8988T (cell line): ENCODE results near the gene PPP2R5C.

ENCODE experiments used
- DNase-seq: peaks from one replicate; pipeline ENCODE4 v3.0.0; 2011

PPP2R5C gene

GRCh38 chr14:101819251-101819990 lies 57.9 kb downstream of the PPP2R5C start:
- DNase-seq, result no peak

- no peak for DNase-seq
These were observed 58.8 kb downstream of the PPP2R5C start for GRCh38 chr14:101820283-101820798.

DNA sequence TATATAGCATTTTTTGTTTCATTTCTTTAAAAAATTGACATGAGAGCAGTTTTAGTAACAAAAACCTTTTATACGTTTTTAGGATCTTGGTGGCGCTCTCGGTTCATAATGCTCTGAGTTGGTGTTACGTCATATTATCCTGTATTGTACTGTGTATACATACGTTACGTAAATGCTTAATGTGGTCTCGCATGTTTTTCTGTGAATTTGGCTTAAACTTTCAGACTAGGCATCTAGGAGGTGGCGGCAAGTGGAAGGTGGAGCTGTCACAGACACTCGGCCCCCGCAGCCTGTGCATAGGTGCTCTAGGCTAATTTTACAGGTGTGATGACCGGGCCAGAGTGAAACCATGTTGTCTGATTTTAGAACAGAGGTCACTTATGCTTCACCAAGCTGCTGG lies 60.0 kb downstream of the PPP2R5C start:
- no peak for DNase-seq

DNA sequence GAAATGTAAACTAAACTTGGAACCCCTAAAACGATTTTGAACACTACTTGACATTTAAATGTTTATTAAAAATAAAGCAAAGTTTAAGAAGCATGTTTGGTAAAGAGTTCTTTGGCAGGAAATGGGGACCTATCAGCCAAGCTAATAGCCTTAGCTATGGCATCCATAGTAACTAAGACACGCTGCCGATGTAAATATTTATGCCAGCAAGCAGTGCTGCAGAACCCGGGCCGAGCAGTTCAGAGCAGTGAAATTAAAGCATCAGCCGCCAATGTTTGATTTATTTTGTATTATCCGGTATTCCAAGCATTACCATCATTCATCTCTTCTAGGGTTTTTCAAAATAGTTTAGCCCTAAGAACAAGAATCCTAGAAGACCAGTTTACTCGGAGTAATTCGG lies 61.6 kb downstream of the PPP2R5C start:
- DNase-seq, result no peak

DNA sequence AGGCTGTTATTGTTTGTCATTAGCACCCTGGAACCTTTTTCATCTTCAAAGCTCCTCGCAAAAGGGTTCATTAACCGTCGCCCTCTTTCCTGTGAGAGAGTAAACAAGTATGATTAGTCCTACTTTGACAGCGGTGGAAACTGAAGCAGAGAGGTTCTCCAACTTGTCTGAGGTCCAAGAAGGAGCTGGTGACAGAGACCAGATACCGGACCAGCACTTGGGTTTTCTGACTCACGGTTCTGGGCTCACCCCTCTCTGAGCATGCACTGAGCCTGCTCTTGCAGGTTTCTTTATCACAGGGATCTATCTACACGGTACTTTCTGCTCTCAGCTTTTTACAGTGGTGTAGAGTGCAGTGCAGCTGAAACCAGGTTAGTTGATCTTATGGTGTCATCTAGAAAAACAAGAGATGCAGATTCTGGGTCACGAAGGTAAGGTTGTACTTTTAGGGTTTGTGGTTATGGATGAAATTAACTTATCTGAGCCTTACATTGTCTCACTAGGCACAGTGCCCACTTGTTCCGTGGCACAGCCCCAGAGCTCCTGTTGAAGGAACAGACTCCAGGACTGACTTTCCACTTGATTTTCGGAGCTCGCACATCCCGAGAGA lies 62.1 kb downstream of the PPP2R5C start:
- DNase-seq, result no peak

GRCh38 chr14:101824339-101824727 lies 62.8 kb downstream of the PPP2R5C start:
- DNase-seq, result no peak

- DNase-seq, result no peak
These were observed 64.3 kb downstream of the PPP2R5C start for GRCh38 chr14:101825797-101826196.

DNA sequence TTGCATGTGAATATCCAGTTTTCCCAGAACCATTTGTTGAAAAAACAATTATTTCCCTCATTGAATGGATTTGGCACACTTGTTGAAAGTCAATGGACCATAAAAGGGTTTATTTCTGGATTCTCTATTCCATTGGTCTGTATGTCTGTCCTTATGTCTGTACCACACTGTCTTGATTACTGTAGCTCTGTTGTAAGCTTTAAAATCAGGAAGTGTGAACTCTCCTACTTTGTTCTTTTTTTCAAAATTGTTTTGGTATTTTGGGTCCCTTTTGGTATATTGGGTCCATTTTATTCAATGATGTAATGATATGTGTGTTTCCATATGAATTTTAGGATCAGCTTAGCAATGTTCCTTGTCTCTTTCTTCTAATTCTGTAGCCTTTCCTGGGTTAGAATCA lies 64.8 kb downstream of the PPP2R5C start:
- no peak for DNase-seq

- no peak for DNase-seq
These were observed 65.8 kb downstream of the PPP2R5C start for GRCh38 chr14:101827286-101827685.

DNA sequence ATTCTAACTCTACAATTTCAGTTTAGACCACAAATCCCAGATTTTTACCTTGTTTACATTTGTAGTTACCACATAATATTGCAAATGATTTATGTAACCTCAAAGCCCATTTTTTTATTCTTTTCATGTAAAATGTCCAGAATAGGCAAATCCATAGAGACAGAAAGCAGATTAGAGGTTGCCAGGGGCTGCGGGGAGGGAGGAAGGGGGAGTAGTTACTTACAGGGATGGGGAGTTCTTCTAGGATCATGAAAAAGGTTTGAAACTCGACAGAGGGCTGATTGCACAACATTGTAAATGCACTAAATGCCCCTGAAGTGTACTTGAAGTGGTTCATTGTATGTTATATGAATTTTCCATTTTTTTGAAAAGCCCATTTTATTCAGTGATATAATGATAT lies 66.5 kb downstream of the PPP2R5C start:
- DNase-seq, result no peak

GRCh38 chr14:101830271-101830670 lies 68.8 kb downstream of the PPP2R5C start:
- no peak for DNase-seq

GRCh38 chr14:101833045-101833444 lies 71.5 kb downstream of the PPP2R5C start:
- no peak for DNase-seq

DNA sequence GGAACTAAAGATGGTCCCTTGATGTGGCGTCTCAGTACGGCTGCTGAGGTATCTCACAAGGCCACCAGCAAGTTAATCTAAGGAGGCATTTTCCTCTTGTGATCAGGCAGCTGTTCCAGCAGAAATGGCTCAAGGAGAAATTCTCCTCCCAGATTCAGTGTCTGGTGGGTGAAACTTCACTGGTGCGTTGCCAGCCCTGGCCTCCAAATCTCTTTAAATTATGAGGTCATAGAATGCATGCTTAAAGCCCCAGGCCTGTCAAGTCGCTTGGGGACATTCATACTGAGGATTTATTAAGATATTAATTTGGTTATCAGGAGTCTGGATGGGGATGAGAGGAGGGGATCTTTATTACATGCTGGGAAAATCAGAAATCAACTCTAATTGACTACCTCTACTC lies 72.9 kb downstream of the PPP2R5C start:
- no peak for DNase-seq

- no peak for DNase-seq
These were observed 73.5 kb downstream of the PPP2R5C start for GRCh38 chr14:101834800-101835547.

- DNase-seq, result no peak
These were observed 74.1 kb downstream of the PPP2R5C start for GRCh38 chr14:101835566-101835965.

DNA sequence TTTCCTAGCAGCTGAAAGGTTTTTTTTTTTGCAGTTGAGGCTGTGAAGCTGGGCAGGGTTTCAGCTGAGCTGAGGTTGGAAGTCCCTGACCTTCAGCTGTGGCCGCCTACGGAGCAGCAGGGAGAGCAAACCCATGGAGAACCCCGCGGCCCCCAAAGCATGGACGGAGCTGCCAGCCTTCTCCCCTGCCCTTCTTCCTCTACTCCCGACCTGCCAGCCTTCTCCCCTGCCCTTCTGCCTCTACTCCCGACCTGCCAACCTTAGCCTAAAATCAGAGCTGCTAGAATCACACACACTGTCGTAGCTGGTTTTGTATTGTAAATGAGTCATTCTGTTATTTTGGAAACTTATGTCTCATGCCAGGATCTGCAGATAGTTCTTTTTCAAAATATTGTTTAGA lies 74.6 kb downstream of the PPP2R5C start:
- DNase-seq, result no peak

GRCh38 chr14:101838476-101838875 lies 77.0 kb downstream of the PPP2R5C start:
- no peak for DNase-seq

DNA sequence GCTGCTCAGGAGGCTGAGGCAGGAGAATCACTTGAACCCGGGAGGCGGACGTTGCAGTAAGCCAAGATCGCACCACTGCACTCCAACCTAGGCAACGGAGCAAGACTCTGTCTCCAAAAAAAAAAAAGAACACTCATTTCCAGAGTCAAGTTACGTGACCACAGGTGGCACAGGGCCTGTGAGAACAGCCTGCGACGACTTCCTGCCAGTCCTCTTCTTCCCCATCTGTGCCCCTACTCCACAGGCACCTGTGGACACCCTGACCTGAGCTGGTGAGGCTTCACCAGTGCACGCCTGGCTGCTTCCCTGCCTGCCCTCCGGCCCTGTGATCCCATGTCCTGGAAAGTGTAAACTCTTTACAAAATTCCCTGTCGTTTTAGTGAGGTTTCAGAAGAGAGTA lies 77.7 kb downstream of the PPP2R5C start:
- DNase-seq, result no peak

GRCh38 chr14:101839661-101840060 lies 78.2 kb downstream of the PPP2R5C start:
- DNase-seq, result no peak

DNA sequence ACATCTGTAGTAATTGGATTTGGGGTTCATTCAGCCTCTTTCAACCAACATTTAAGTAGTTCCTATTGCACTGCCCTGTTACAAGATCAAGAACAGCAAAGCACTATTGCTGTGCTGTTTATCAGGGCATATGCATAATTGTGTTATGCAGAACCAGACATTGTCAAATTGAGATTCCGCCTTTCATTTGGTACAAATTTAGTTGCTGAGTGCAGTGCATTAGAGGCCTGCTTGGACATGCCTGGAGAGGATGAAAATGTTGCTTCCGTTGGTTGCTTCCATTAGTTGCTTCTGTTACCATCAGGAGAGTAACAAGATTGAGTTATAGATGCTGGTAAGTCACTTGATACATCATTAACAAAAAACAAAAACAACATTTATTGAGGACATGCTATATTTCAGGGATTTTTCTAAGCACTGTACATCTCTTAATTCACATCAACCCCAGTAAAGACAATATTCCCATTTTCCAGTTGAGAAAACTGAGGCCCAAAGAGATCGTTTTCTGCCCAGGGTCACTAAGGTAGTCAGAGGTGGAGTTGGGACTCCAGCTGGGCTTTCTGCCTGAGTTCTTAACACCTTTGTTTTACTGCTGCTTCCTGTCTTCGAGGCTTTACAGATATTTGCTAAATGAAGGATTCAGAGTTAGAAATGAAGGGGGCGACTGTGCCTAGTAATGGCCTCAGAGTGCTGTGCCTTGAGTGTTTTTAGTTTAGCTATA lies 79.3 kb downstream of the PPP2R5C start:
- DNase-seq, result no peak

DNA sequence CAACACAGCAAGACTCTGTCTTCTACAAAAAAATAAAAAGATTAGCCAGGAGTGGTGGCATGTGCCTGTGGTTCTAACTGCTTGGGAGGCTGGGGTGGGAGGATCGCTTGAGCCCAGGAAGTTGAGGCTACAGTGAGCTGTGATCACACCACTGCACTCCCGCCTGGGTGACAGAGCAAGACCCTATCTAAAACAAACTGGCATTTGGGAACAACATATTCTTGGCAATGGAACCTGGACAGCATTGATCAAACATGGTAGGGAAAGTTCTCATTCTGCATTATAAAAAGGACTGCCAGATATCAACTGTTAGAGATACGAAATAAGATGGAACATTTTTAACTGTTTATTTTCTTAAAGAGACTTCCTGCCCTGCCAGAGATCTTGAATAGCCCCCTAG lies 81.5 kb downstream of the PPP2R5C start:
- no peak for DNase-seq

- no peak for DNase-seq
These were observed 82.2 kb downstream of the PPP2R5C start for GRCh38 chr14:101843665-101844064.

GRCh38 chr14:101844219-101844618 lies 82.7 kb downstream of the PPP2R5C start:
- DNase-seq, result no peak
